ENCODE measurements around the gene FKBP5. TPM values are rescaled to one million over a fixed set of nuclear protein-coding genes. Genes with fewer than 3 reads are reported as not detected.

Gene FKBP5

Small RNA genes lying within 50 kb of the gene (small RNA-seq; reads per million reads assigned to genes)
- gene MIR5690 (ENCODE audit: insufficient read depth) (not detected), gene RF00561 (ENCODE audit: insufficient read depth) (not detected)

All from neuronal stem cell (in vitro differentiated cells).